Panc1 (cell line): ENCODE measurements around the gene MYO7B. TPM values are rescaled to one million over a fixed set of nuclear protein-coding genes. Genes with fewer than 3 reads are reported as not detected.

Experiments used
- ATAC-seq: fragments of 200-7000 bp; cut with Tn5 transposase; 2 replicates; pipeline ENCODE4 v1.9.1; 2020; ENCODE audit warnings: mild to moderate bottlenecking, moderate library complexity
- BruUV-seq: library from RNA; stranded (reverse); fragments of 400-500 nt; replicated peaks from 2 replicates; lab custom pipeline; 2021; lab: Mats Ljungman, UMichigan
- CTCF ChIA-PET: fragments of 300-600 bp; sonication (Branson Sonifier 250); formaldehyde crosslinking; loops from one replicate; lab custom pipeline; 2022; ENCODE audit warnings: antibody characterized with exemption; lab: Charles Lee
- POLR2A ChIA-PET: fragments of 300-600 bp; sonication (Branson Sonifier 250); formaldehyde crosslinking; loops from one replicate; lab custom pipeline; 2022; ENCODE audit warnings: antibody characterized with exemption; lab: Charles Lee
- DNase-seq: peaks from one replicate; pipeline ENCODE4 v3.0.0-alpha.2; 2010; ENCODE audit warnings: low read depth, low spot score
- H3K27ac ChIP-seq: 2 replicates; pipeline ENCODE4 v1.5.1; 2011; ENCODE audit warnings: mild to moderate bottlenecking, low read length, inconsistent platforms
- H3K27me3 ChIP-seq: fragments of 200-500 bp; sonication (Bioruptor generic); 2 replicates; pipeline ENCODE4 v1.6.0; 2014; ENCODE audit warnings: low read length, inconsistent platforms; ENCODE audit not compliant: control insufficient read depth, insufficient read depth
- H3K36me3 ChIP-seq: fragments of 200-500 bp; sonication (Bioruptor generic); 2 replicates; pipeline ENCODE4 v1.5.1; 2014; ENCODE audit warnings: inconsistent platforms, mild to moderate bottlenecking, low read length, moderate library complexity; ENCODE audit not compliant: control insufficient read depth, insufficient read depth
- H3K4me1 ChIP-seq: 2 replicates; pipeline ENCODE4 v1.5.1; 2011; ENCODE audit warnings: inconsistent platforms, mild to moderate bottlenecking, low read length, moderate library complexity; ENCODE audit not compliant: control insufficient read depth, insufficient read depth
- H3K4me3 ChIP-seq, 2 experiments: 2 replicates each; pipeline ENCODE4 v1.5.1; 2011 to 2012; ENCODE audit warnings: low read depth in 2 of 2, low read length in 2 of 2, mild to moderate bottlenecking in 2 of 2, inconsistent platforms in 1 of 2, moderate library complexity in 1 of 2
- H3K9me3 ChIP-seq: fragments of 200-500 bp; sonication (Bioruptor generic); 2 replicates; pipeline ENCODE4 v1.5.1; 2014; ENCODE audit warnings: low read depth, mild to moderate bottlenecking, inconsistent platforms, low read length, moderate library complexity; ENCODE audit not compliant: control insufficient read depth, insufficient read depth
- CTCF ChIP-seq: fragments of 450-650 bp; IDR thresholded peaks from 2 replicates; pipeline ENCODE4 v1.5.1; 2017; ENCODE audit warnings: mild to moderate bottlenecking
- POLR2AphosphoS5 ChIP-seq: IDR thresholded peaks from 2 replicates; pipeline ENCODE4 v1.6.1; 2012; ENCODE audit warnings: mild to moderate bottlenecking, low read depth, low read length, moderate library complexity
- REST ChIP-seq, 2 experiments: IDR thresholded peaks; 2 replicates each; pipeline ENCODE4 v1.6.1; 2011 to 2012; ENCODE audit warnings: low read depth in 2 of 2, control low read depth in 1 of 2, low read length in 1 of 2, mild to moderate bottlenecking in 1 of 2, moderate library complexity in 1 of 2; ENCODE audit not compliant: insufficient read depth in 1 of 2
- SIN3A ChIP-seq: IDR thresholded peaks from 2 replicates; pipeline ENCODE4 v1.6.1; 2012; ENCODE audit warnings: low read depth, mild to moderate bottlenecking, low read length, moderate library complexity, borderline replicate concordance; ENCODE audit not compliant: insufficient read depth
- TCF7L2 ChIP-seq: IDR thresholded peaks from 2 replicates; pipeline ENCODE4 v1.6.1; 2011; ENCODE audit warnings: mild to moderate bottlenecking, low read depth, low read length, inconsistent platforms
- in situ Hi-C: cut with HindIII; loops from 2 replicates; pipeline ENCODE4 v1.10.0; 2016; ENCODE audit warnings: low sequenced_read_pairs, low pct_unique_long_range_greater_than_20kb
- intact Hi-C: fragments of 100-400 bp; cut with micrococcal nuclease; formaldehyde crosslinking; loops from one replicate; pipeline ENCODE4 v1.10.0; 2022; ENCODE audit not compliant: unreplicated experiment
- total RNA-seq: library from RNA; stranded (reverse); gene quantifications from one replicate; pipeline ENCODE4 v1.2.1, GENCODE V29; 2021; ENCODE audit not compliant: unreplicated experiment

MYO7B gene
- total RNA-seq, 1 experiment from 2014 or later, result 0.15 TPM

- no peak overlapping the region for H3K4me3 ChIP-seq
- H3K27me3 ChIP-seq, result no peaks in the 10 kb centered on the region
- ATAC-seq (no peak), DNase-seq (no peak)
- intact Hi-C loops, result no loop called here
- no TSS peak for BruUV-seq
- POLR2A ChIA-PET, result no interaction called here
- H3K4me1 ChIP-seq, result no peaks in the 10 kb centered on the region
- H3K9me3 ChIP-seq, result no peaks in the 10 kb centered on the region
- no peaks in the 10 kb centered on the region for H3K36me3 ChIP-seq
- no peak for TF ChIP-seq REST (IDR thresholded peaks at IDR 0.05; ENCODE audit: insufficient read depth in 1 of 2, low read depth in 2 of 2, low read length in 1 of 2)
- TF ChIP-seq TCF7L2, result no peak
- TF ChIP-seq SIN3A, result no peak
- TF ChIP-seq CTCF, result no peak
- no peak for TF ChIP-seq POLR2AphosphoS5
- in situ Hi-C loops, result no loop called here
- H3K27ac ChIP-seq, result no peak overlapping the region
- CTCF ChIA-PET, result no interaction called here
Measured at GRCh38 chr2:127683056-127683455, 147.6 kb downstream of the MYO7B start.

- H3K27ac ChIP-seq, result no peak overlapping the region
- CTCF ChIA-PET, result no interaction called here
- POLR2A ChIA-PET, result no interaction called here
- TF ChIP-seq REST (IDR thresholded peaks at IDR 0.05; ENCODE audit: insufficient read depth in 1 of 2, low read depth in 2 of 2, low read length in 1 of 2) (no peak), CTCF (no peak), TCF7L2 (no peak), SIN3A (no peak), POLR2AphosphoS5 (no peak)
- no TSS peak for BruUV-seq
- peaks cover 5% of the 10 kb centered on the region; the same call in 1 of the 2 replicates for H3K9me3 ChIP-seq
- H3K4me3 ChIP-seq, result no peak overlapping the region
- H3K4me1 ChIP-seq, result no peaks in the 10 kb centered on the region
- ATAC-seq (no peak), DNase-seq (no peak)
- in situ Hi-C loops, result no loop called here
- H3K36me3 ChIP-seq, result no peaks in the 10 kb centered on the region
- no peaks in the 10 kb centered on the region for H3K27me3 ChIP-seq
- intact Hi-C loops, result no loop called here
Measured at GRCh38 chr2:127683757-127684156, 148.3 kb downstream of the MYO7B start.
